Peyer's patch (tissue), 4 donors: Measurements from ENCODE around the gene SPRY4.

ENCODE experiments used
- CTCF ChIP-seq, 6 experiments: fragments of 450-650 bp in 4 of 6; fragments of 200-600 bp in 2 of 6; sonication (generic) in 1 of 6; IDR thresholded peaks; one replicate each; pipeline ENCODE4 v1.5.1; 2017 to 2019; ENCODE audit warnings: antibody characterized with exemption in 6 of 6, mild to moderate bottlenecking in 3 of 6, moderate library complexity in 1 of 6
- POLR2A ChIP-seq, 2 donors: fragments of 450-650 bp; IDR thresholded peaks; one replicate each; pipeline ENCODE4 v1.5.1; 2017; ENCODE audit warnings: antibody characterized with exemption in 2 of 2, mild to moderate bottlenecking in 2 of 2, moderate library complexity in 2 of 2

- TF ChIP-seq CTCF (IDR thresholded peaks at IDR 0.05) (no peak), POLR2A (IDR thresholded peaks at IDR 0.05) (no peak)
Observed at GRCh38 chr5:142357469-142358090, 32.8 kb upstream of the SPRY4 start.
